C4-2B (cell line): ENCODE measurements around the gene RGS2.

Experiments
- CTCF ChIP-seq: fragments of 450-650 bp; conservative IDR thresholded peaks from 2 replicates; pipeline ENCODE4 v1.5.1; 2017; ENCODE audit warnings: mild to moderate bottlenecking
- ZFX ChIP-seq: fragments of 450-650 bp; IDR thresholded peaks from 2 replicates; pipeline ENCODE4 v1.6.1; 2017

GRCh38 chr1:192792628-192793027 lies 16.2 kb upstream of the RGS2 start:
- TF ChIP-seq CTCF (no peak), ZFX (no peak)
